ENCODE results near the gene PRKAA1. TPM values are rescaled to one million over a fixed set of nuclear protein-coding genes. Genes with fewer than 3 reads are reported as not detected.

PRKAA1 gene
- total RNA-seq, 4 donors from 2014 or later: 79.3 to 262 (median 112) TPM

Small RNAs within 50 kb of the gene (small RNA-seq; reads per million reads assigned to genes)
- gene RF00191 (0 reads per million in 4 donors), gene SNORD72 (55.4 to 199 (median 130) reads per million in 4 donors)

Other genes starting within 250 kb of the PRKAA1 start
- 100 to 1,000 TPM in 3 of 4 donors, 10 to 100 TPM in 1; 39.6 to 127 (median 105) TPM for gene PTGER4, start 118.5 kb downstream of the PRKAA1 start, total RNA-seq
- gene TTC33, start 42.4 kb downstream of the PRKAA1 start, total RNA-seq: 10 to 100 TPM in 3 of 4 donors, 1 to 10 TPM in 1; 6.4 to 67.3 (median 17.4) TPM
- 100 to 1,000 TPM in 2 of 4 donors, 10 to 100 TPM in 2; 15.1 to 157 (median 90.5) TPM for gene RPL37, start 36.8 kb upstream of the PRKAA1 start, total RNA-seq
- gene CARD6, start 43.0 kb upstream of the PRKAA1 start, total RNA-seq: 1 to 10 TPM in 3 of 4 donors, under 1 TPM in 1; 0.60 to 4.4 (median 3.0) TPM
- gene C7, start 111.1 kb upstream of the PRKAA1 start, total RNA-seq: 100 to 1,000 TPM in 3 of 4 donors, 10 to 100 TPM in 1; 77.4 to 170 (median 127) TPM